CD4-positive, alpha-beta T cell (primary cell): ENCODE data around the gene TGIF2. TPM values are rescaled to one million over a fixed set of nuclear protein-coding genes. Genes with fewer than 3 reads are reported as not detected.

Source experiments
- ATAC-seq: fragments of 200-7000 bp; cut with Tn5 transposase; one replicate; pipeline ENCODE4 v1.10.0; 2022; ENCODE audit warnings: mild to moderate bottlenecking; ENCODE audit not compliant: poor library complexity
- CTCF ChIA-PET: fragments of 350-600 bp; sonication (Branson Sonifier 250); formaldehyde crosslinking; loops from one replicate; lab custom pipeline; 2021; ENCODE audit warnings: antibody characterized with exemption, inconsistent platforms; lab: Charles Lee
- POLR2A ChIA-PET: fragments of 350-600 bp; sonication (Branson Sonifier 250); formaldehyde crosslinking; loops from one replicate; lab custom pipeline; 2021; ENCODE audit warnings: antibody characterized with exemption, inconsistent platforms; lab: Charles Lee
- DNase-seq, 14 experiments: peaks; one replicate each; pipeline ENCODE4 v3.0.0-alpha.2; 2013 to 2020; ENCODE audit warnings: mixed read lengths in 2 of 14
- H3K27ac ChIP-seq, 2 donors: one replicate each; pipeline versions ENCODE4 v1.5.1 to v1.7.0; 2013; ENCODE audit warnings: low read length in 2 of 2, low read depth in 1 of 2, mild to moderate bottlenecking in 1 of 2
- H3K27me3 ChIP-seq, 2 experiments: 1 replicate in 1 of 2; 2 replicates in 1 of 2; pipeline versions ENCODE4 v1.6.1 to v1.7.0; 2013; ENCODE audit warnings: low read length in 2 of 2, control low read depth in 1 of 2, mild to moderate bottlenecking in 1 of 2, moderate library complexity in 1 of 2; ENCODE audit not compliant: insufficient read depth in 2 of 2, control insufficient read depth in 1 of 2
- H3K36me3 ChIP-seq: one replicate; pipeline ENCODE4 v1.6.1; 2013; ENCODE audit warnings: low read length, control low read depth; ENCODE audit not compliant: insufficient read depth
- H3K4me1 ChIP-seq: one replicate; pipeline ENCODE4 v1.6.1; 2013; ENCODE audit warnings: low read length, control low read depth; ENCODE audit not compliant: insufficient read depth
- H3K4me3 ChIP-seq: one replicate; pipeline ENCODE4 v1.5.1; 2013; ENCODE audit warnings: mild to moderate bottlenecking, low read length, moderate library complexity
- H3K9me3 ChIP-seq, 2 experiments: 1 replicate in 1 of 2; 2 replicates in 1 of 2; pipeline versions ENCODE4 v1.6.1 to v1.7.0; 2013; ENCODE audit warnings: low read length in 2 of 2, mild to moderate bottlenecking in 2 of 2, control low read depth in 1 of 2, moderate library complexity in 1 of 2; ENCODE audit not compliant: control insufficient read depth in 1 of 2, insufficient read depth in 1 of 2
- H3K27ac Mint-ChIP-seq: one replicate; pipeline ENCODE4 v1.8.0; 2020; ENCODE audit warnings: mixed read lengths
- H3K27me3 Mint-ChIP-seq: one replicate; pipeline ENCODE4 v1.8.0; 2021; ENCODE audit warnings: mixed read lengths
- H3K36me3 Mint-ChIP-seq: one replicate; pipeline ENCODE4 v1.8.0; 2021; ENCODE audit warnings: low read depth, mixed read lengths
- H3K4me1 Mint-ChIP-seq: one replicate; pipeline ENCODE4 v1.8.0; 2021; ENCODE audit warnings: low read depth, mixed read lengths
- H3K4me3 Mint-ChIP-seq: one replicate; pipeline ENCODE4 v1.8.0; 2020; ENCODE audit warnings: mild to moderate bottlenecking, mixed read lengths
- H3K9me3 Mint-ChIP-seq: one replicate; pipeline ENCODE4 v1.8.0; 2020; ENCODE audit warnings: mixed read lengths
- CTCF ChIP-seq: fragments of 200-600 bp; IDR thresholded peaks from one replicate; pipeline ENCODE4 v1.8.0; 2022; ENCODE audit warnings: antibody characterized with exemption, mild to moderate bottlenecking
- intact Hi-C, 2 experiments: fragments of 100-400 bp; cut with DNase I in 1 of 2; cut with micrococcal nuclease in 1 of 2; formaldehyde crosslinking; loops; one replicate each; pipeline versions ENCODE4 v1.15.1 to v1.9.0; 2023 to 2025; cut with DNase I, micrococcal nuclease
- total RNA-seq, 174 experiments: library from RNA in 2 of 174; stranded (reverse) in 2 of 174; gene quantifications; one replicate each; pipeline ENCODE4 v1.2.3 and lab custom pipeline; 2021 to 2026

Gene TGIF2
- total RNA-seq, 2 experiments from 2014 or later = 29.2 to 34.5 TPM

DNA sequence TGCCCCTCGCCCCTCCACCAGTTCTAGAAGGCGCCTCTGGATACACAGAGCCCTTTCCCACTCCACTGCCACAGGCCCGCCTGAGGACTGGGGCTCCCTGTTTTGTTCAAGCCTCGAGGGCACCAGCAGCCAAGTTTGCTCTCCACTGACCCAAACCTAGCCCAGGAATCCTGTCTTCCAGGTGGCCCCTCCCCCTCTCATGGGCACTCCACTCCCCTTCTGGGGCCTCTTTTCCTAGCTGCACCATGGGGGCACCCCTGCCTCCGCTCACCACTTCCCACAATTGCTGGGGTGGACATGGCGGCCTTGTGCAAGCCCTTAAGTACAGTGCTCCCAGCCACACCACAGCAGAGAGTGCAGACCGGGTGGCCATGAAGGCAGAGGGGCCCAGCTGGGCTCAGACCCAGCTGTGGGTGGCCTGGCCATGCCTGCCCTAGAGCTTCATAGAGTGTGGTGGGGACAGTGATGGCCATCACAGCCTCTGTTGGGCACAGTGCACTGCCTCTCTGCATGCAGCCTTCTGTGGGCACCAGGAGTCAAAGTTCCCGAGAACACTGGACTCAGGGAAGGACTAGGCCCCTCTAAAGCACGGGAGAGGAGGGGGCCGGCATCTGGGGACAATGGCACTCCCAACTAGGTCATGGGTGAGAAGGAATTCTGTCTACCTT lies 30.7 kb upstream of the TGIF2 start:
- no peak for TF ChIP-seq CTCF
- Histone ChIP-seq H3K4me3 (no peak overlapping the region), H3K27me3 (peaks cover 0 to 5% of the 10 kb centered on the region in 2 experiments), H3K4me1 (peaks cover 9% of the 10 kb centered on the region), H3K9me3 (peaks cover 0 to 6% of the 10 kb centered on the region in 2 experiments), H3K27ac (no peak overlapping the region), H3K36me3 (no peaks in the 10 kb centered on the region)
- CTCF ChIA-PET = no interaction called here
- Mint-ChIP-seq H3K27ac (no peak overlapping the region), H3K4me1 (no peaks in the 10 kb centered on the region), H3K9me3 (no peaks in the 10 kb centered on the region), H3K4me3 (no peak overlapping the region), H3K36me3 (no peaks in the 10 kb centered on the region), H3K27me3 (peaks cover 5% of the 10 kb centered on the region)
- no peak for DNase-seq
- intact Hi-C loops = no loop called here
- no peak for ATAC-seq
- POLR2A ChIA-PET = no interaction called here

GRCh38 chr20:36543184-36544133 lies 29.9 kb upstream of the TGIF2 start:
- POLR2A ChIA-PET = no interaction called here
- H3K27me3 Mint-ChIP-seq = peaks cover 5% of the 10 kb centered on the region
- ATAC-seq (no peak), DNase-seq (no peak)
- H3K4me3 ChIP-seq = no peak overlapping the region
- H3K27ac Mint-ChIP-seq = no peak overlapping the region
- TF ChIP-seq CTCF = no peak
- no peaks in the 10 kb centered on the region for H3K36me3 Mint-ChIP-seq
- H3K36me3 ChIP-seq = no peaks in the 10 kb centered on the region
- H3K4me1 ChIP-seq = peaks cover 9% of the 10 kb centered on the region
- no peak overlapping the region for H3K4me3 Mint-ChIP-seq
- intact Hi-C loops = no loop called here
- H3K9me3 ChIP-seq = peaks cover 0 to 6% of the 10 kb centered on the region in 2 experiments
- CTCF ChIA-PET = no interaction called here
- no peaks in the 10 kb centered on the region for H3K4me1 Mint-ChIP-seq
- H3K9me3 Mint-ChIP-seq = no peaks in the 10 kb centered on the region
- peaks cover 0 to 5% of the 10 kb centered on the region in 2 experiments for H3K27me3 ChIP-seq
- no peak overlapping the region for H3K27ac ChIP-seq

DNA sequence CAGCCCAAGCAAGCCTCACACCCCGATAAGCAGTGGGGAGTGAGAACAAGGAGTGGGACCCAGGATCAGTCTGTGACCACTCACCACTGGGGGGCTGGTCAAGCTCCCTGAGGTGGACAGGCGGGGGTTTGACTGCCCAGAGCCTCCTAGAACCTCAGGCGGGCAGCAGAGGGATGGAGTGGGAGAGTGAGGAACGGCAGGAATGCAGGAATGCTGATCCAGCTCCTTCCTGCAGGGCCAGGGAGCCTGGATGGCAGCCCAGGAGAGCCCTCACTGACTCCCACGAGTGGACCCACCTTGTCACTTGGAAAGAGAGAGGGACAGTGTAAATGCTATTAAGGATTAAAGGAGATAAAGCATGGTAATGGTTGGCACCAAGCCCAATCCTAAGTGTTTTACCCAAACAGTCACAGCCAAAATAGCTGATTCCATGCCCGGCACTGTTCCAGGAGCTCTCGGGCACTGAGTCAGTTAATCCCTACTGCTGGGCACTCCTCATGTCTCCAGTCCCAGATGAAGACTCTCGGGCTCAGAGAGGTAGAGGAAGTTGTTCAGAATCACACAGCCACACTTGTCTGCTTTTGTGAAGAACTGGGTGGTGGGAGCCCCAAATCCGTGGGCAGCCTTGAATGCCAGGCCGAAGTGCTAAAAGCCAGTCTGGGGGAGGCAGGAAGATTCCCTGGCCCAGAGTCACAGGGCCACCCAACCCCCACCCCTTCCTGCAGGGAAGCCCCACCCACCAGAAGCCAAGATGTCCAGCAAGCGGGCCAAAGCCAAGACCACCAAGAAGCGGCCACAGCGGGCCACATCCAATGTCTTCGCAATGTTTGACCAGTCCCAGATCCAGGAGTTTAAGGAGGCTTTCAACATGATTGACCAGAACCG lies 29.0 kb upstream of the TGIF2 start:
- H3K4me1 ChIP-seq = peaks cover 9% of the 10 kb centered on the region
- H3K36me3 Mint-ChIP-seq = no peaks in the 10 kb centered on the region
- no peaks in the 10 kb centered on the region for H3K36me3 ChIP-seq
- intact Hi-C loops = no loop called here
- ChIA-PET POLR2A (no interaction called here), CTCF (interaction anchor here (0.7 kb wide), 2 partner anchors 44 to 56 kb away, joined by 3 read pairs; no protein-coding TSS in a partner anchor)
- H3K4me3 Mint-ChIP-seq = no peak overlapping the region
- DNase-seq = no peak
- H3K27me3 ChIP-seq = peaks cover 0 to 5% of the 10 kb centered on the region in 2 experiments
- peaks cover 5% of the 10 kb centered on the region for H3K27me3 Mint-ChIP-seq
- H3K4me1 Mint-ChIP-seq = no peaks in the 10 kb centered on the region
- no peak for ATAC-seq
- H3K4me3 ChIP-seq = no peak overlapping the region
- H3K9me3 Mint-ChIP-seq = no peaks in the 10 kb centered on the region
- no peak for TF ChIP-seq CTCF
- no peak overlapping the region for H3K27ac ChIP-seq
- peaks cover 0 to 6% of the 10 kb centered on the region in 2 experiments for H3K9me3 ChIP-seq
- H3K27ac Mint-ChIP-seq = no peak overlapping the region
